Panc1 (cell line): ENCODE data around the gene IQSEC1. TPM values are rescaled to one million over a fixed set of nuclear protein-coding genes. Genes with fewer than 3 reads are reported as not detected.

ENCODE experiments used
- ATAC-seq: fragments of 200-7000 bp; cut with Tn5 transposase; 2 replicates; pipeline ENCODE4 v1.9.1; 2020; ENCODE audit warnings: mild to moderate bottlenecking, moderate library complexity
- BruUV-seq: library from RNA; stranded (reverse); fragments of 400-500 nt; replicated peaks from 2 replicates; lab custom pipeline; 2021; lab: Mats Ljungman, UMichigan
- CTCF ChIA-PET: fragments of 300-600 bp; sonication (Branson Sonifier 250); formaldehyde crosslinking; loops from one replicate; lab custom pipeline; 2022; ENCODE audit warnings: antibody characterized with exemption; lab: Charles Lee
- POLR2A ChIA-PET: fragments of 300-600 bp; sonication (Branson Sonifier 250); formaldehyde crosslinking; loops from one replicate; lab custom pipeline; 2022; ENCODE audit warnings: antibody characterized with exemption; lab: Charles Lee
- DNase-seq: peaks from one replicate; pipeline ENCODE4 v3.0.0-alpha.2; 2010; ENCODE audit warnings: low read depth, low spot score
- H3K27ac ChIP-seq: 2 replicates; pipeline ENCODE4 v1.5.1; 2011; ENCODE audit warnings: mild to moderate bottlenecking, low read length, inconsistent platforms
- H3K27me3 ChIP-seq: fragments of 200-500 bp; sonication (Bioruptor generic); 2 replicates; pipeline ENCODE4 v1.6.0; 2014; ENCODE audit warnings: low read length, inconsistent platforms; ENCODE audit not compliant: control insufficient read depth, insufficient read depth
- H3K36me3 ChIP-seq: fragments of 200-500 bp; sonication (Bioruptor generic); 2 replicates; pipeline ENCODE4 v1.5.1; 2014; ENCODE audit warnings: inconsistent platforms, mild to moderate bottlenecking, low read length, moderate library complexity; ENCODE audit not compliant: control insufficient read depth, insufficient read depth
- H3K4me1 ChIP-seq: 2 replicates; pipeline ENCODE4 v1.5.1; 2011; ENCODE audit warnings: inconsistent platforms, mild to moderate bottlenecking, low read length, moderate library complexity; ENCODE audit not compliant: control insufficient read depth, insufficient read depth
- H3K4me3 ChIP-seq, 2 experiments: 2 replicates each; pipeline ENCODE4 v1.5.1; 2011 to 2012; ENCODE audit warnings: low read depth in 2 of 2, low read length in 2 of 2, mild to moderate bottlenecking in 2 of 2, inconsistent platforms in 1 of 2, moderate library complexity in 1 of 2
- H3K9me3 ChIP-seq: fragments of 200-500 bp; sonication (Bioruptor generic); 2 replicates; pipeline ENCODE4 v1.5.1; 2014; ENCODE audit warnings: low read depth, mild to moderate bottlenecking, inconsistent platforms, low read length, moderate library complexity; ENCODE audit not compliant: control insufficient read depth, insufficient read depth
- CTCF ChIP-seq: fragments of 450-650 bp; IDR thresholded peaks from 2 replicates; pipeline ENCODE4 v1.5.1; 2017; ENCODE audit warnings: mild to moderate bottlenecking
- POLR2AphosphoS5 ChIP-seq: IDR thresholded peaks from 2 replicates; pipeline ENCODE4 v1.6.1; 2012; ENCODE audit warnings: mild to moderate bottlenecking, low read depth, low read length, moderate library complexity
- REST ChIP-seq, 2 experiments: IDR thresholded peaks; 2 replicates each; pipeline ENCODE4 v1.6.1; 2011 to 2012; ENCODE audit warnings: low read depth in 2 of 2, control low read depth in 1 of 2, low read length in 1 of 2, mild to moderate bottlenecking in 1 of 2, moderate library complexity in 1 of 2; ENCODE audit not compliant: insufficient read depth in 1 of 2
- SIN3A ChIP-seq: IDR thresholded peaks from 2 replicates; pipeline ENCODE4 v1.6.1; 2012; ENCODE audit warnings: low read depth, mild to moderate bottlenecking, low read length, moderate library complexity, borderline replicate concordance; ENCODE audit not compliant: insufficient read depth
- TCF7L2 ChIP-seq: IDR thresholded peaks from 2 replicates; pipeline ENCODE4 v1.6.1; 2011; ENCODE audit warnings: mild to moderate bottlenecking, low read depth, low read length, inconsistent platforms
- in situ Hi-C: cut with HindIII; loops from 2 replicates; pipeline ENCODE4 v1.10.0; 2016; ENCODE audit warnings: low sequenced_read_pairs, low pct_unique_long_range_greater_than_20kb
- intact Hi-C: fragments of 100-400 bp; cut with micrococcal nuclease; formaldehyde crosslinking; loops from one replicate; pipeline ENCODE4 v1.10.0; 2022; ENCODE audit not compliant: unreplicated experiment
- total RNA-seq: library from RNA; stranded (reverse); gene quantifications from one replicate; pipeline ENCODE4 v1.2.1, GENCODE V29; 2021; ENCODE audit not compliant: unreplicated experiment

IQSEC1 gene
- total RNA-seq, 1 experiment from 2014 or later: 28.4 TPM

GRCh38 chr3:13053893-13054292 lies 19.3 kb downstream of the IQSEC1 start:
- Histone ChIP-seq H3K27ac (no peak overlapping the region), H3K4me3 (no peak overlapping the region), H3K9me3 (no peaks in the 10 kb centered on the region), H3K4me1 (no peaks in the 10 kb centered on the region), H3K36me3 (no peaks in the 10 kb centered on the region), H3K27me3 (no peaks in the 10 kb centered on the region)
- TF ChIP-seq CTCF (no peak), POLR2AphosphoS5 (no peak), SIN3A (no peak), TCF7L2 (no peak), REST (IDR thresholded peaks at IDR 0.05; ENCODE audit: insufficient read depth in 1 of 2, low read depth in 2 of 2, low read length in 1 of 2) (no peak)
- in situ Hi-C loops (no loop called here), intact Hi-C loops (no loop called here)
- no TSS peak for BruUV-seq
- POLR2A ChIA-PET: no interaction called here
- DNase-seq (no peak), ATAC-seq (no peak)
- CTCF ChIA-PET: no interaction called here

- TF ChIP-seq SIN3A (no peak), CTCF (no peak)
- Histone ChIP-seq H3K27ac (no peak overlapping the region), H3K36me3 (no peaks in the 10 kb centered on the region), H3K27me3 (no peaks in the 10 kb centered on the region), H3K4me3 (no peak overlapping the region), H3K4me1 (no peaks in the 10 kb centered on the region), H3K9me3 (no peaks in the 10 kb centered on the region)
- ChIA-PET POLR2A (no interaction called here), CTCF (no interaction called here)
- no peak for DNase-seq
- in situ Hi-C loops: no loop called here
- ATAC-seq: no peak
- intact Hi-C loops: no loop called here
- no TSS peak for BruUV-seq
Observed at GRCh38 chr3:13053420-13053819, 19.8 kb downstream of the IQSEC1 start.
